ENCODE data around the gene ZNF764.

ZNF764 gene

DNA sequence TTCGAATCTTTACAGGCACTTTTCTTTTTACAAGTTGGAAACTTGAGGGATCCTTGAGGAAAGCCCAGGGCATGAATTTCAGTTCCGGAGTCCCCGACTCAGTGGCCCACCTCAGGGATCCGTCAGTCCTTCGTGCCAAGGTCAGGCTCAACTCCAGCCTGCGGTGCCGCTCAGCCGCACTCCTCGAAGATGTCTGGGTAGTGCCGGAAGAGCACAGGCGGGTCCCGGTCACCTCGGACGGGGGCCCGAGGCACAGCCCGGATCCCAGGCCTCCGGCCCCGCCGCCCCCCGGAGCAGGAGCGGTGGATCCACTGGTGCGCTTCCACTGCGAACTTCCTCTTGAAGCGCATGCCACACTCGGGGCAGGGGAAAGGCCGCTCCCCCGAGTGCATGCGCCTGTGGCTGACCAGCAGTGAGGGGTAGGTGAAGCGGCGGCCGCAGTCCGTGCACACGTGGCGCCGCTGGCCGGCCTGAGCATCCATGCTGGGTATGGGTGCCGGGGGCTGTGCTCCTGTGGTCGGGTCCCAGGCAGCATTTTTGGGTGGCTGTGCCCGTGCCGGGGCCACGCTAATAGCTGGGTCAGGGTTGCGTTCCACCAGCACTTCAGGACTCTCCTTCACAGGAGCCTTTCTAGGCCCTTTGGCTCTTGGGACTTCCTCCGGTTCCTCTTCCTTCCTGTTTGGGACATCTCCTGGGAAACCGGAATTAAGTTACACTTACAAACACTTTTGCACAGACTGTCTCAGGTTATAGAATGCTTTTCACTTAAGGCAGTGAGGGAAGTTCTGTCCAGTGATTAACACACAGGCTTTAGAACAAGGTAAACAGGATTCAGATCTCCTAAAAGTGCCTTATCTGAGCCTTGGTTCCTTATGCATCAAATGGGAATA lies 11.8 kb upstream of the ZNF764 start:
- no peak for DNase-seq

DNA sequence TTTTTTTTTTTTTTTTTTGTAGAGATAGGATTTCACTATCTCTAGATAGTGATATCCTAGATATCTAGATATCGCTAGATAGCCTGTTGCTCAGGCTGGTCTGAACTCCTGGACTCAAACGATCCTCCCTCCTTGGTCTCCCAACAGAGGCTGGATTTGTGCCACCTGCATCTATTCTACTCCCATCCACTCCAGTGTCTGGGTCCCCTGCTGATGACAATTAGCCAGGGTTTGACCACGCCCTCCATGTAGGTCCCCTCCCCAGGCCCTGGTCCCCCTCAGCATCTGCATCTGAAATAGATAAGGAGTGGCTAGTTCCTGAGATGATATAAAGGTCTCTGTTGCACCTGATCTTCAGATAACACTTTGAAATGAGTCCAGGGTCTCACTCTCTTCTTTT lies 11.1 kb upstream of the ZNF764 start:
- no peak for DNase-seq

- DNase-seq = no peak
These were observed 9.9 kb upstream of the ZNF764 start for GRCh38 chr16:30567991-30568638.

GRCh38 chr16:30567160-30567990 lies 9.2 kb upstream of the ZNF764 start:
- DNase-seq = peak; percentile 40

GRCh38 chr16:30566531-30566930 lies 8.4 kb upstream of the ZNF764 start:
- DNase-seq = no peak

- no peak for DNase-seq
These were observed 7.8 kb upstream of the ZNF764 start for GRCh38 chr16:30565984-30566383.

GRCh38 chr16:30565526-30565925 lies 7.4 kb upstream of the ZNF764 start:
- no peak for DNase-seq

GRCh38 chr16:30562021-30562420 lies 3.8 kb upstream of the ZNF764 start:
- DNase-seq = no peak

- no peak for DNase-seq
These were observed 3.1 kb upstream of the ZNF764 start for GRCh38 chr16:30561089-30561816.

DNA sequence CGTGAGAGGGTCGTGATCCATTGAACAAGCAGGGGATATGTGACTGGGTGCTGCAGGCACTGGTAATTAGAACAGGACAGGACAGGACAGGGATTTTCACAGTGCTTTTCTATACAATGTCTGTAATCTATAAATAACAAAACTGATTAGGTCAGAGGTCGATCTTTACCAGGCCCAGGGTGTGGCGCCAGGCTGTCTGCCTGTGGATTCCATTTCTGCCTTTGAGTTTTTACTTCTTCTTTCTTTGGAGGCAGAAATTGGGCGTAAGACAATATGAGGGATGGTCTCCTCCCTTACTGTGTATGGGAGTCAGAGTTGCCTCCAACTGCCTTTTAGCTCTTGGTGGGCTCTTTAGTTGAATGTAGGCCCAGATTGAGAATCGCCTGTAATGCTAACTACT lies 1.5 kb upstream of the ZNF764 start:
- no peak for DNase-seq

- no peak for DNase-seq
These were observed 709 bp upstream of the ZNF764 start for GRCh38 chr16:30558789-30559377.

GRCh38 chr16:30557707-30557956 lies 542 bp downstream of the ZNF764 start:
- no peak for DNase-seq

DNA sequence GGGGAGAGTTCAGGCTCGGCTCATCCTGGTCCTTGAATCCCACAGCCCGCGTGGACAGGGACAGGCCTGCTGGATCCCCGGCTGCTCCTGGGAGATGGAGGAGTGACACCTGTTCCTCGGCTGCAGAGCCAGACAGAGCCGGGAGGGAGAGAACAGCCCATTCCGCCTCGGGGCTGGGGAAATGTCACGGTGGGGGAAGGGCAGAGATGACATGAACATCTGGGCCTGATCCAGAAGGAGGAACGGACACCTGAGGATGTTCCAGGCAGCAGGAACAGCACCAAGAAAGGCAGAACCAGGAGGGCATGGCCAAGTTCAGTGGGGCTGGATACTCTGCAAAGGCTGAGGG lies 2.1 kb downstream of the ZNF764 start:
- DNase-seq = no peak

- no peak for DNase-seq
These were observed 2.7 kb downstream of the ZNF764 start for GRCh38 chr16:30555315-30556124.

- no peak for DNase-seq
These were observed 3.4 kb downstream of the ZNF764 start for GRCh38 chr16:30554557-30555314.

- no peak for DNase-seq
These were observed 4.7 kb downstream of the ZNF764 start for GRCh38 chr16:30553393-30553899.

DNA sequence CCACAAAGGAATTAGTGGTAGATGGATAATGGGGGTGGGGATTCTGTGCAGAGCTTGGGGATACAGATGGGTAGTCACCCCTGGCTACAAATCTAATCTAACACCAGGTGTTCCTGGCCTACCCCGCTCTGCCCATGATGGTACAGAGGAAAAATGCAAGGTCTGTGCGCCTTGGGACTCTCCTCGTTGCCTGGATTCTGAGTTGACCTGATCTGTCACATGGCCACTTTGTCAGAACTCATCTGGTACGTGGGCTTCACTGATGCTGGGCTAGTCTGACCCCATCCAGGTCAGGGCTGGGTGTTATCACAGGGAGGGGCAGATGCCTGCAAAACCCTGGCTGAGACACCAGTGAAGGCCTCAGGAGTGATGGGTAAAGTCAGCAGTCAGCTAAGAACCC lies 5.2 kb downstream of the ZNF764 start:
- no peak for DNase-seq

GRCh38 chr16:30551781-30552180 lies 6.4 kb downstream of the ZNF764 start:
- DNase-seq = peak; percentile 53

- no peak for DNase-seq
These were observed 9.5 kb downstream of the ZNF764 start for GRCh38 chr16:30548416-30549253.

- no peak for DNase-seq
These were observed 12.1 kb downstream of the ZNF764 start for GRCh38 chr16:30546115-30546514.

Measured in activated CD4-positive, alpha-beta T cell treated with anti-CD3 and anti-CD28 coated beads for 1 hour (primary cell).